ENCODE results near the gene ITGBL1.

DNA sequence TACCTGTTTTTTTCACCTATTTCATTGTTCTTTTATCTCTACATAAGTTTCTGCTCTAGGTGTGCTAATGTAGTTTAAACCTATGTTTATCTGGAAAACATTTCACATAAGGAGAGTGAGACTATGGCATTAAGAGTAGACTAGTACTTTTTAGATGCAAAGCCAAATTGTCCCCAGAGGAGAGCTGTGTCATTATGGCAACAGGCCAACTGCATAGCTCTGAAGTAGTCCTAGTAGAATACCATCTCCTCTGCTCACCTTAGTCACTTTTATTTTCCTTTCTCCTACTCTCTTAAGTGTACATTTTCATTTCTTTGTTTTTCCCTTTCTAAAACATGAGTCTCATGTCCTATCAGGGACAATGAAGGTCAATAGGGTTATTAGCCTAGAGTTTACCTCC is 123.1 kb downstream of the ITGBL1 start:
- TF ChIP-seq, protein P1, sequence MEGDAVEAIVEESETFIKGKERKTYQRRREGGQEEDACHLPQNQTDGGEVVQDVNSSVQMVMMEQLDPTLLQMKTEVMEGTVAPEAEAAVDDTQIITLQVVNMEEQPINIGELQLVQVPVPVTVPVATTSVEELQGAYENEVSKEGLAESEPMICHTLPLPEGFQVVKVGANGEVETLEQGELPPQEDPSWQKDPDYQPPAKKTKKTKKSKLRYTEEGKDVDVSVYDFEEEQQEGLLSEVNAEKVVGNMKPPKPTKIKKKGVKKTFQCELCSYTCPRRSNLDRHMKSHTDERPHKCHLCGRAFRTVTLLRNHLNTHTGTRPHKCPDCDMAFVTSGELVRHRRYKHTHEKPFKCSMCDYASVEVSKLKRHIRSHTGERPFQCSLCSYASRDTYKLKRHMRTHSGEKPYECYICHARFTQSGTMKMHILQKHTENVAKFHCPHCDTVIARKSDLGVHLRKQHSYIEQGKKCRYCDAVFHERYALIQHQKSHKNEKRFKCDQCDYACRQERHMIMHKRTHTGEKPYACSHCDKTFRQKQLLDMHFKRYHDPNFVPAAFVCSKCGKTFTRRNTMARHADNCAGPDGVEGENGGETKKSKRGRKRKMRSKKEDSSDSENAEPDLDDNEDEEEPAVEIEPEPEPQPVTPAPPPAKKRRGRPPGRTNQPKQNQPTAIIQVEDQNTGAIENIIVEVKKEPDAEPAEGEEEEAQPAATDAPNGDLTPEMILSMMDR (IDR thresholded peaks at IDR 0.05), result no peak
- no peak for TF ChIP-seq POLR2A (IDR thresholded peaks at IDR 0.05)
